Activated CD8-positive, alpha-beta memory T cell treated with anti-CD3 and anti-CD28 coated beads, Interleukin-2, amount 10 ng/mL, durations not matched to agents 7 days and 5 days (primary cell): Measurements from ENCODE around the gene ARSB. TPM values are rescaled to one million over a fixed set of nuclear protein-coding genes. Genes with fewer than 3 reads are reported as not detected.

Experiments
- ATAC-seq: fragments of 150-1000 bp; cut with Tn5 transposase; one replicate; pipeline ENCODE4 v1.10.0; 2021; ENCODE audit warnings: moderate library complexity
- CTCF ChIA-PET: fragments of 350-600 bp; sonication (Branson Sonifier 250); formaldehyde crosslinking; loops from one replicate; lab custom pipeline; 2021; ENCODE audit warnings: antibody characterized with exemption; lab: Charles Lee
- DNase-seq: peaks from one replicate; pipeline ENCODE4 v3.0.0-alpha.2; 2020
- H3K27ac Mint-ChIP-seq: one replicate; pipeline ENCODE4 v1.8.0; 2021; ENCODE audit warnings: mild to moderate bottlenecking, mixed read lengths
- H3K27me3 Mint-ChIP-seq: one replicate; pipeline ENCODE4 v1.8.0; 2021; ENCODE audit warnings: mixed read lengths
- H3K36me3 Mint-ChIP-seq: one replicate; pipeline ENCODE4 v1.8.0; 2021; ENCODE audit warnings: mild to moderate bottlenecking, mixed read lengths
- H3K4me1 Mint-ChIP-seq: one replicate; pipeline ENCODE4 v1.8.0; 2021; ENCODE audit warnings: mixed read lengths
- H3K4me3 Mint-ChIP-seq: one replicate; pipeline ENCODE4 v1.8.0; 2021; ENCODE audit warnings: mild to moderate bottlenecking, moderate library complexity, mixed read lengths
- H3K9me3 Mint-ChIP-seq: one replicate; pipeline ENCODE4 v1.8.0; 2022; ENCODE audit warnings: low read depth, mixed read lengths
- total RNA-seq, 2 experiments: library from RNA; stranded (reverse); gene quantifications; one replicate each; pipeline ENCODE4 v1.2.3, GENCODE V29; 2021

The ARSB gene
- total RNA-seq, 2 experiments from 2014 or later = 12.3 to 13.0 TPM

GRCh38 chr5:78795757-78796156 is 189.4 kb downstream of the ARSB start:
- Mint-ChIP-seq H3K27ac (no peak overlapping the region), H3K4me1 (peaks cover 16% of the 10 kb centered on the region), H3K27me3 (no peaks in the 10 kb centered on the region), H3K4me3 (no peak overlapping the region), H3K36me3 (peaks cover 8% of the 10 kb centered on the region), H3K9me3 (peaks cover 2% of the 10 kb centered on the region)
- ATAC-seq = peak; percentile 42
- CTCF ChIA-PET = no interaction called here
- DNase-seq = no peak

GRCh38 chr5:78794693-78795215 is 190.4 kb downstream of the ARSB start:
- Mint-ChIP-seq H3K4me1 (peaks cover 16% of the 10 kb centered on the region), H3K36me3 (peaks cover 5% of the 10 kb centered on the region), H3K4me3 (no peak overlapping the region), H3K27ac (no peak overlapping the region), H3K9me3 (no peaks in the 10 kb centered on the region), H3K27me3 (no peaks in the 10 kb centered on the region)
- no peak for ATAC-seq
- CTCF ChIA-PET = no interaction called here
- DNase-seq = no peak

GRCh38 chr5:78793907-78794662 is 191.0 kb downstream of the ARSB start:
- Mint-ChIP-seq H3K4me1 (peaks cover 16% of the 10 kb centered on the region), H3K9me3 (no peaks in the 10 kb centered on the region), H3K27ac (no peak overlapping the region), H3K4me3 (no peak overlapping the region), H3K36me3 (peaks cover 3% of the 10 kb centered on the region), H3K27me3 (no peaks in the 10 kb centered on the region)
- CTCF ChIA-PET = no interaction called here
- ATAC-seq (no peak), DNase-seq (no peak)

- CTCF ChIA-PET = no interaction called here
- Mint-ChIP-seq H3K4me1 (peaks cover 16% of the 10 kb centered on the region), H3K36me3 (peaks cover 5% of the 10 kb centered on the region), H3K27me3 (no peaks in the 10 kb centered on the region), H3K4me3 (no peak overlapping the region), H3K27ac (no peak overlapping the region), H3K9me3 (no peaks in the 10 kb centered on the region)
- no peak for ATAC-seq
- no peak for DNase-seq
These were observed 192.6 kb downstream of the ARSB start for GRCh38 chr5:78792345-78793055.

GRCh38 chr5:78791501-78792100 is 193.5 kb downstream of the ARSB start:
- H3K4me1 Mint-ChIP-seq = peaks cover 12% of the 10 kb centered on the region
- no peak for DNase-seq
- H3K27ac Mint-ChIP-seq = no peak overlapping the region
- peaks cover 2% of the 10 kb centered on the region for H3K36me3 Mint-ChIP-seq
- CTCF ChIA-PET = no interaction called here
- no peak overlapping the region for H3K4me3 Mint-ChIP-seq
- no peaks in the 10 kb centered on the region for H3K27me3 Mint-ChIP-seq
- ATAC-seq = no peak
- H3K9me3 Mint-ChIP-seq = no peaks in the 10 kb centered on the region

GRCh38 chr5:78787783-78788182 is 197.3 kb downstream of the ARSB start:
- CTCF ChIA-PET = interaction anchor here (0.5 kb wide), 1 partner anchor 32 kb away, joined by 3 read pairs; no protein-coding TSS in a partner anchor
- Mint-ChIP-seq H3K36me3 (peaks cover 14% of the 10 kb centered on the region), H3K27ac (no peak overlapping the region), H3K4me3 (no peak overlapping the region), H3K4me1 (peaks cover 12% of the 10 kb centered on the region), H3K9me3 (peaks cover 4% of the 10 kb centered on the region), H3K27me3 (no peaks in the 10 kb centered on the region)
- DNase-seq (no peak), ATAC-seq (no peak)

- Mint-ChIP-seq H3K4me3 (no peak overlapping the region), H3K27ac (no peak overlapping the region), H3K36me3 (peaks cover 20% of the 10 kb centered on the region), H3K4me1 (peaks cover 8% of the 10 kb centered on the region), H3K9me3 (peaks cover 4% of the 10 kb centered on the region), H3K27me3 (no peaks in the 10 kb centered on the region)
- DNase-seq = no peak
- CTCF ChIA-PET = no interaction called here
- no peak for ATAC-seq
These were observed 199.7 kb downstream of the ARSB start for GRCh38 chr5:78785454-78785853.

GRCh38 chr5:78783434-78784130 is 201.5 kb downstream of the ARSB start:
- no peak for ATAC-seq
- peaks cover 28% of the 10 kb centered on the region for H3K36me3 Mint-ChIP-seq
- no peak overlapping the region for H3K4me3 Mint-ChIP-seq
- H3K4me1 Mint-ChIP-seq = peaks cover 8% of the 10 kb centered on the region
- CTCF ChIA-PET = no interaction called here
- peaks cover 4% of the 10 kb centered on the region for H3K9me3 Mint-ChIP-seq
- no peaks in the 10 kb centered on the region for H3K27me3 Mint-ChIP-seq
- H3K27ac Mint-ChIP-seq = no peak overlapping the region
- no peak for DNase-seq

GRCh38 chr5:78782728-78783127 is 202.4 kb downstream of the ARSB start:
- no peak for DNase-seq
- Mint-ChIP-seq H3K36me3 (peaks cover 27% of the 10 kb centered on the region), H3K27ac (no peak overlapping the region), H3K9me3 (peaks cover 4% of the 10 kb centered on the region), H3K4me1 (peaks cover 8% of the 10 kb centered on the region), H3K4me3 (no peak overlapping the region), H3K27me3 (no peaks in the 10 kb centered on the region)
- CTCF ChIA-PET = no interaction called here
- ATAC-seq = no peak

- DNase-seq (no peak), ATAC-seq (no peak)
- peaks cover 8% of the 10 kb centered on the region for H3K4me1 Mint-ChIP-seq
- H3K27me3 Mint-ChIP-seq = no peaks in the 10 kb centered on the region
- H3K9me3 Mint-ChIP-seq = peaks cover 4% of the 10 kb centered on the region
- CTCF ChIA-PET = interaction anchor here (0.9 kb wide), 1 partner anchor 315 kb away, joined by 3 read pairs; no protein-coding TSS in a partner anchor
- no peak overlapping the region for H3K27ac Mint-ChIP-seq
- H3K4me3 Mint-ChIP-seq = no peak overlapping the region
- peaks cover 27% of the 10 kb centered on the region for H3K36me3 Mint-ChIP-seq
These were observed 203.4 kb downstream of the ARSB start for GRCh38 chr5:78781611-78782286.

GRCh38 chr5:78779771-78780616 is 205.1 kb downstream of the ARSB start:
- DNase-seq (no peak), ATAC-seq (no peak)
- Mint-ChIP-seq H3K4me3 (no peak overlapping the region), H3K4me1 (peaks cover 8% of the 10 kb centered on the region), H3K9me3 (peaks cover 4% of the 10 kb centered on the region), H3K36me3 (peaks cover 21% of the 10 kb centered on the region), H3K27me3 (no peaks in the 10 kb centered on the region), H3K27ac (no peak overlapping the region)
- CTCF ChIA-PET = no interaction called here

- H3K4me1 Mint-ChIP-seq = peaks cover 8% of the 10 kb centered on the region
- ATAC-seq = no peak
- no peaks in the 10 kb centered on the region for H3K27me3 Mint-ChIP-seq
- peaks cover 3% of the 10 kb centered on the region for H3K9me3 Mint-ChIP-seq
- CTCF ChIA-PET = no interaction called here
- no peak overlapping the region for H3K4me3 Mint-ChIP-seq
- H3K36me3 Mint-ChIP-seq = peaks cover 22% of the 10 kb centered on the region
- H3K27ac Mint-ChIP-seq = no peak overlapping the region
- no peak for DNase-seq
These were observed 205.8 kb downstream of the ARSB start for GRCh38 chr5:78779262-78779661.
